G401 (cell line): Measurements from ENCODE around the gene STARD3. TPM values are rescaled to one million over a fixed set of nuclear protein-coding genes. Genes with fewer than 3 reads are reported as not detected.
"Not testable (repeated sequence)": the region's sequence is repeated elsewhere in the genome, so short reads cannot be mapped to it uniquely, and the experiment has no call there.

Source experiments
- DNase-seq: peaks from one replicate; pipeline ENCODE4 v3.0.0-alpha.2; 2015; ENCODE audit warnings: low spot score
- in situ Hi-C: cut with HindIII; loops from 2 replicates; pipeline ENCODE4 v1.10.0; 2016; ENCODE audit warnings: low sequenced_read_pairs, mixed read lengths
- total RNA-seq: library from RNA; depleted of rRNA; stranded (reverse); fragments of >200 nt; shearing (Covaris generic); gene quantifications from 2 replicates; pipeline ENCODE4 v1.2.3, GENCODE V29; 2014; rRNA removed

Gene STARD3
- total RNA-seq, result 30.8 and 45.5 TPM in 2 replicates

- in situ Hi-C loops, result no loop called here
- peak; percentile 89 for DNase-seq
Measured at GRCh38 chr17:39636927-39637736, at the start of gene STARD3. TSS of gene STARD3 (plus strand) at chr17:39637144. CDS start at chr17:39653532, 16,388 bp downstream.

GRCh38 chr17:39590180-39590579, 46.8 kb upstream of the STARD3 start:
- DNase-seq, in situ Hi-C loops: not testable (repeated sequence)

GRCh38 chr17:39591958-39592954, 44.7 kb upstream of the STARD3 start:
- DNase-seq, result peak; percentile 82
- in situ Hi-C loops, result no loop called here

- in situ Hi-C loops, result no loop called here
- DNase-seq, result no peak
Measured at GRCh38 chr17:39593371-39593770, 43.6 kb upstream of the STARD3 start.

GRCh38 chr17:39595294-39595693, 41.6 kb upstream of the STARD3 start:
- DNase-seq, result no peak

GRCh38 chr17:39595928-39596510, 40.9 kb upstream of the STARD3 start:
- in situ Hi-C loops, result no loop called here
- DNase-seq, result no peak

More at GRCh38 chr17:39595294-39595693, 41.6 kb upstream of the STARD3 start:
- in situ Hi-C loops, result no loop called here

- in situ Hi-C loops, result no loop called here
- DNase-seq, result no peak
Measured at GRCh38 chr17:39596543-39597267, 40.2 kb upstream of the STARD3 start.

GRCh38 chr17:39597372-39598046, 39.4 kb upstream of the STARD3 start:
- in situ Hi-C loops, result no loop called here

GRCh38 chr17:39598047-39598481, 38.9 kb upstream of the STARD3 start:
- peak; percentile 67 for DNase-seq
- in situ Hi-C loops, result no loop called here

More at GRCh38 chr17:39597372-39598046, 39.4 kb upstream of the STARD3 start:
- DNase-seq, result peak; percentile 74

- in situ Hi-C loops, result no loop called here
Measured at GRCh38 chr17:39598630-39599003, 38.3 kb upstream of the STARD3 start.

GRCh38 chr17:39599004-39599664, 37.8 kb upstream of the STARD3 start:
- in situ Hi-C loops, result no loop called here
- peak; percentile 46 for DNase-seq

More at GRCh38 chr17:39598630-39599003, 38.3 kb upstream of the STARD3 start:
- peak; percentile 51 for DNase-seq

- in situ Hi-C loops, result no loop called here
- DNase-seq, result no peak
Measured at GRCh38 chr17:39599665-39600231, 37.2 kb upstream of the STARD3 start.

GRCh38 chr17:39600288-39600996, 36.5 kb upstream of the STARD3 start:
- DNase-seq, result peak; percentile 75
- in situ Hi-C loops, result no loop called here

GRCh38 chr17:39600997-39601597, 35.8 kb upstream of the STARD3 start:
- in situ Hi-C loops, result no loop called here

GRCh38 chr17:39601758-39602532, 35.0 kb upstream of the STARD3 start:
- in situ Hi-C loops, result no loop called here
- peak; percentile 64 for DNase-seq

More at GRCh38 chr17:39600997-39601597, 35.8 kb upstream of the STARD3 start:
- DNase-seq, result peak; percentile 82
